GM18519 (cell line): Measurements from ENCODE around the gene FERMT3.

Source experiments
- ATAC-seq: cut with Tn5 transposase; IDR thresholded peaks from one replicate; pipeline ENCODE4 v1.9.1; 2021; ENCODE audit warnings: mild to moderate bottlenecking, moderate library complexity; ENCODE audit not compliant: unreplicated experiment, low FRiP score

The FERMT3 gene

GRCh38 chr11:64219354-64219684, 12.8 kb downstream of the FERMT3 start:
- no peak for ATAC-seq

- ATAC-seq = no peak
Measured at GRCh38 chr11:64219755-64220154, 13.2 kb downstream of the FERMT3 start.

GRCh38 chr11:64220271-64220670, 13.8 kb downstream of the FERMT3 start:
- ATAC-seq = no peak

DNA sequence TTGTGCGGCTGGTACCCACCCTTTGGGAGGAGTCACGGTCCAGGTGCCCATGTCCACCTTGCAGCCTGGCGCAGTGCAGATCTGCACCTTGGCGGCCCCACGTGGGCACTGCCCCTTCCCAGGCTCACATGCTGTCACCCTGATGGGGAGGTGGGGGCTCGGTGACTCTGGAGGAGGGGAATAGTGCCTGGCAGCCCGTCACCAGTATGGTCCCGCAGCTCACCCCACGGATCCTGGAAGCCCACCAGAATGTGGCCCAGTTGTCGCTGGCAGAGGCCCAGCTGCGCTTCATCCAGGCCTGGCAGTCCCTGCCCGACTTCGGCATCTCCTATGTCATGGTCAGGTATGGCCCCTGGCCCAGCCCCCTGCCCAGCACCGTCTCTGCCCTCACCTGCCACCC, 14.3 kb downstream of the FERMT3 start:
- ATAC-seq = no peak

GRCh38 chr11:64222651-64223000, 16.1 kb downstream of the FERMT3 start:
- ATAC-seq = no peak

DNA sequence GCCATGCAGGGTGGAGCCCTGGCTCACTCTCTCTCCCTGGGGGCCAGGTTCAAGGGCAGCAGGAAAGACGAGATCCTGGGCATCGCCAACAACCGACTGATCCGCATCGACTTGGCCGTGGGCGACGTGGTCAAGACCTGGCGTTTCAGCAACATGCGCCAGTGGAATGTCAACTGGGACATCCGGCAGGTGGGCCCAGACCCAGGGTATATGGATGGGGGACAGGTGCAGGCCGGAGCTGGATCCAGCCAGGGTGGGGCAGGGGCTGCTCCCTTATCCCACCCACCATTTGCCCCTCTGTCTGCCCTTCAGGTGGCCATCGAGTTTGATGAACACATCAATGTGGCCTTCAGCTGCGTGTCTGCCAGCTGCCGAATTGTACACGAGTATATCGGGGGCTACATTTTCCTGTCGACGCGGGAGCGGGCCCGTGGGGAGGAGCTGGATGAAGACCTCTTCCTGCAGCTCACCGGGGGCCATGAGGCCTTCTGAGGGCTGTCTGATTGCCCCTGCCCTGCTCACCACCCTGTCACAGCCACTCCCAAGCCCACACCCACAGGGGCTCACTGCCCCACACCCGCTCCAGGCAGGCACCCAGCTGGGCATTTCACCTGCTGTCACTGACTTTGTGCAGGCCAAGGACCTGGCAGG, 16.6 kb downstream of the FERMT3 start:
- ATAC-seq = no peak

- ATAC-seq = no peak
Measured at GRCh38 chr11:64224151-64224890, 17.8 kb downstream of the FERMT3 start.

- ATAC-seq = no peak
Measured at GRCh38 chr11:64224891-64225607, 18.5 kb downstream of the FERMT3 start.

DNA sequence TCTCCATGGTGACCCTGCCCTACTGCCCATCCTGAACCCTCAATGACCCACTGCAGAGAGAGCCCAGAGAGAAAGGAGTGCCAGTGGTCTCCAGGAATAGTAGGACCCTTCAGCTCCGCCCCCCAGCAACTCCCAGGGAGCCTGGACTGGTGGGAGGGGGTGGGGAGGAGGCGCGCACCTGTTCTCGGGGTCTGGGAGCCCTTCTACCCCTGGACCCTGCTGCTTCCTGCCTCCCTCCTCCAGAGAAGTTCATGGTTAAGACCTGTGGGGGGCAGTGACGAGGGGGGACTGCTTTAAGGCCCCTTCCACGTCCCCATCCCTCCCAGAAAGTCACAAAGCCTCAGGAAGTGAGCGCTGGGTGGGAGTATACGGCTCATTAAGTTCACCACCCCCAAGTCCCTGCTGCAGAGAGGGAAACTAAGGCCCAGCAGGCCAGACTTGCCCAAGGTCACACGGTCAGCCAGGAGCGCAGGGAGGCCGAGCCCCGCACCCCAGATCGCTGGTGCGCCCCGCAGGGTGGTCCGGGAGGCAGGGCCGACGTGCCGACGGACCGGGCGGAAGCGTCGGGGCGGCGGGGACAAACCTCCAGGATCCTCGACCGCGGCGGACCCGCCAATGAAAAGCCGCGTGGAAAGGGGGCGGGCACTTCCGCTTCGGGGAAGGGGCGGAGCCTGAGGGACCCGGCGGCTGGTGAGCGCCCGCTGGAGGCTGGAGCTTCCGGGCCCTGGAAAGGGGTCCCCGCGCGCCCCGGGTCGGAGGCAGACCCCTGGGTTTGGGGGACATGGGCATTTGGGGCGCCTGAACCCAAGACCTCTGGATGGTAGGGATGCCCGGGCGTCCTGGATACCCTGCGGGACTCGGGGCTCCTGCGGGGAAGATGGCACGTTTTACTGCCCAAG, 19.3 kb downstream of the FERMT3 start, which contains the start of the genes NUDT22 and TRPT1:
NUDT22 (plus strand) TSS at position 667 of the 899 bp plus-strand sequence. CDS start 379 bp downstream, outside the sequence.
TRPT1 (minus strand) TSS at position 579 of the 899 bp plus-strand sequence; CDS start at position 253, 326 bp downstream.
- no peak for ATAC-seq

DNA sequence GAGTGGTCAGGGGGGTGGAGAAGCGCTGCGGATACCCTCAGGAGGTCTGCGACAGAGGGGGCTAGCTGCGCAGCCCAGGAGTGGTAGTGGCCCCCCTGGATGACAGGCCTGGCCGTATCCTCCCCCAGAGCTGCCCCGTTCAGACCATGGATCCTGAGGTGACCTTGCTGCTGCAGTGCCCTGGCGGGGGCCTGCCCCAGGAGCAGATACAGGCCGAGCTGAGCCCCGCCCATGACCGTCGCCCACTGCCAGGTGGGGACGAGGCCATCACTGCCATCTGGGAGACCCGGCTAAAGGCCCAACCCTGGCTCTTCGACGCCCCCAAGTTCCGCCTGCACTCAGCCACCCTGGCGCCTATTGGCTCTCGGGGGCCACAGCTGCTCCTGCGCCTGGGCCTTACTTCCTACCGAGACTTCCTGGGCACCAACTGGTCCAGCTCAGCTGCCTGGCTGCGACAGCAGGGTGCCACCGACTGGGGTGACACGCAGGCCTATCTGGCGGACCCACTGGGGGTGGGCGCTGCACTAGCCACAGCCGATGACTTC, 20.1 kb downstream of the FERMT3 start:
- no peak for ATAC-seq

DNA sequence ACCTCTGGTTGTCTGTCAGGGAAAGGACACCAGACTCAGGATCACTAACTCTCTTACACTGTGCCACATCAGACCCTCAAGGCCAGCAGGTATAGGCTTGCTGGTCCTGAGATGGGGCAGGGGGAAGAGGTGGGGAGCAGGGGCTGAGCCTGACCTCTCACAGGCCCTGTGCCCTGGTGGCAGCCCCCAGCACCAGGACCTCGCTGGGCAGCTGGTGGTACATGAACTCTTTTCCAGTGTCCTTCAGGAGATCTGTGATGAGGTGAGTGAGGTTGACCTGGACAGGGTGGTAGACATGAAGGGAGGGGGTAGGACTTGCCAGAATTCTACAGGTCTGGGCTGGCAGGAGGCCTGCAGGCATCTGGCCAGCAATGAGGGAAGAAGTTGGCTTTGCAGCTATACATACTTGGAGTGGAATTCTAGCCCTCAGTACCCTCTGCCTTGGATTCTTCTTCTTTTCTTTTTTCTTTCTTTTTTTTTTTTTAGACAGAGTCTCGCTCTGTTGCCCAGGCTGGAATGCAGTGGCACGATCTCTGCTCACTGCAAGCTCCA, 21.0 kb downstream of the FERMT3 start:
- no peak for ATAC-seq

DNA sequence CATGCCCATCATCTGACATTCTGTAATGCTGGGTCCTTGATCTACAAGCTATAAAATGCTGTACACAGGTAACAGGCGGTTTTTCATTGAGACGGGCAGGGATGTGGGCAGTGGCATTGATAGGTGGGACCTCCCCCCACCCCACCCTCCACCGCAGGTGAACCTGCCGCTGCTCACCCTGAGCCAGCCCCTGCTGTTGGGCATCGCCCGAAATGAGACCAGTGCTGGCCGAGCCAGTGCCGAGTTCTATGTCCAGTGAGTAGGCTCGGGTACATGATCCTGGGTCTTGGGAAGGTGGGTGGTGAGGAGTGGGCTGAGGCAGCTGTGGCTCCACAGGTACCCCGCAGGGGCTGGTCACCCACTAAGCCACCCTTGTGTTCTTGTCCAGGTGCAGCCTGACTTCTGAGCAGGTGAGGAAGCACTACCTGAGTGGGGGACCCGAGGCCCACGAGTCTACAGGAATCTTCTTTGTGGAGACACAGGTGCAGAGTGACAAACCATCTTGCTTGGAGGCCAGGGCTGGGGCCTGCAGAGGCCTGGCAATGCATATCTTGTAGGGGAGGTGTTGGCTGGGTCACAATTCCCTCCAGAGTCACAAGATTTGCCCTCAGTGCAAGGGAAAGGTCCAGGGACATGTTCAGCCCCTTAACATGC, 22.7 kb downstream of the FERMT3 start:
- ATAC-seq = no peak

- no peak for ATAC-seq
Measured at GRCh38 chr11:64229744-64230170, 23.2 kb downstream of the FERMT3 start.

DNA sequence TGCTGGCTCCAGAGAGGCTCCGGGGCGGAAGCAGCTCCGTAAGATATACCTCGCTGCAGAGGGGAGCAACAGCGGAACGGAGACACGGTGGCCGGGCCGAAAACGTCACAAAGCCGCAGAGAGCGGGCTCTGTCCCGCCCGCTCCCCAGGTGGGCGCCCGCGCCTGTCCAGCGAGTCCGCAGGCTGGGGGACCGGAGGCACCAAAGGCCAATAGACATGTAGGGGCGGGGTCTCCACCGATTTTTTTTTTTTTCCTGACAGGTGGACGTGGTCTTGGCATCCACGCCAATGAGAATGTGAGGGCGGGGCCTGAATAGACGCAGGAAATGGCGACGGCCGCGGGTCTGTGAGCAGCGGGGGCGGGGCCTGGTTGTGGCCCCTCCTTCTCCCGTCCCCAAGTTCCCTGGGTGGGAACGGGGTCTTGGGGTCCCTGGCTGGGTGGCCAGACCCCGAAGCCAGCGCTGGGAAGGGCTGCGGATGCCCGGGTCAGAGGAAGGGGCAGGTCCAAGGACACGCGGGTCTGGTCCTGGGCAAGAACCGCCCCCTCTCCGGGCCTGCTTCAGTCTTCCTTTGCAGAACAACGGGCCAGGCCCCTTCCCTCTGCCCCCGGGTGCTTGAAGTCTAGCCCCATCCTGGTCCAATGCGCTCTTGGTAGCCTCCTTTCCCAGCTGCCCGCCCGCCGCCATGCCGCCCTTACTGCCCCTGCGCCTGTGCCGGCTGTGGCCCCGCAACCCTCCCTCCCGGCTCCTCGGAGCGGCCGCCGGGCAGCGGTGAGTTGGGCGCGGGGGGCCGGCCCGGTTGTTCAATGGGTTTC, 23.9 kb downstream of the FERMT3 start, which contains the start of gene DNAJC4:
DNAJC4 (plus strand) TSS at position 378 of the 814 bp plus-strand sequence; CDS start at position 685, 307 bp downstream.
- ATAC-seq = no peak

DNA sequence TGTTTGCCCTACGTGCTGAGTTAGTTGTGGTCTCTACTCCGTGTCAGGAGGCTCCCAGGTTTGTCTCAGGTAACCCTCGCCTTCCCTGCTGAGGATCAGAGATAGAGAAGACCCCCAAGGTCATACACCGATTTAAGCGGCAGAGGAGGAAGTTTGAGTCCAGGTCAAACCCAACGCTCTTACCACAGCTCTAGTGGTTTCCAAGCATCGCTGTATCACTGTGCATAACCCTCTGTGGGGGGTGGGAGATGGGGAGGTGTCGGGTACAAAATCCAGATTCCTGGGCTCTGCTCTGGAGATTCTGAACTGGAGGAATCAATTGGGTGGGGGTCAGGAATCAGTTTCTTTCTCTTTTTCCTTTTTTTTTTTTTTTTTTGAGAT, 24.5 kb downstream of the FERMT3 start:
- no peak for ATAC-seq

- ATAC-seq = no peak
Measured at GRCh38 chr11:64231546-64231945, 25.0 kb downstream of the FERMT3 start.

DNA sequence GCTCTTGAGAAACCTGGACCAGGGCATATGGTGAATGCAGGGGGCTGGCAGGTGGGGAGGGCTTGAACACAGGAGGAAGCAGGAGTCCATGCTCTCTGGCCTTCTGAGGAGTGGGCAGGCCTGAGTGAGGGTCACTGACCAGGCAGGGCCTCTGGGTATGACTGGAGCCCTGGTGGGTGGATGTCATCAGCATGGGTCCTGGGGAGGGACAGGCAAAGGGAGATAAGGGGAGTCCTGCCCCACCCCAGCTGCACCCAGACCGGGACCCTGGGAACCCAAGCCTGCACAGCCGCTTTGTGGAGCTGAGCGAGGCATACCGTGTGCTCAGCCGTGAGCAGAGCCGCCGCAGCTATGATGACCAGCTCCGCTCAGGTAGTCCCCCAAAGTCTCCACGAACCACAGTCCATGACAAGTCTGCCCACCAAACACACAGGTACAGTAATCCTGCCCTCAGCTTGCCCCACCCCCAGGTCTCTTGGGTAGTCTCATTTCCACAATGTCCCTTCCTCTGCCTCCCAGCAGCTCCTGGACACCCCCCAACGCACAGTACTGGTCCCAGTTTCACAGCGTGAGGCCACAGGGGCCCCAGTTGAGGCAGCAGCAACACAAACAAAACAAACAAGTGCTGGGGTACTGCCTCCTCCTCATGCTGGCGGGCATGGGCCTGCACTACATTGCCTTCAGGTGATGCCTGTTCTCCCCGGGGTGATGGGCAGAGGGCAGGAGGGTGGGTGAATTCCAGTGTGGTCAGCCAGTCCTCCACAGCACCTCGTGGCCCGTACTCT, 25.9 kb downstream of the FERMT3 start:
- ATAC-seq = no peak

GRCh38 chr11:64232967-64233315, 26.4 kb downstream of the FERMT3 start:
- no peak for ATAC-seq
